H9 (cell line): ENCODE results near the gene CCR1. TPM values are rescaled to one million over a fixed set of nuclear protein-coding genes. Genes with fewer than 3 reads are reported as not detected.
A peak's percentile ranks its signal among the peaks of the same experiment; 100 is the strongest.

Experiments used
- DNase-seq: peaks from one replicate; pipeline ENCODE4 v3.0.0-alpha.2; 2017
- H2AFZ ChIP-seq: one replicate; pipeline ENCODE4 v1.6.1; 2013; ENCODE audit warnings: mild to moderate bottlenecking, low read length, control low read depth, moderate library complexity
- H2AK5ac ChIP-seq: 2 replicates; pipeline ENCODE4 v1.6.1; 2013; ENCODE audit warnings: low read length, control low read depth, mixed read lengths; ENCODE audit not compliant: insufficient read length
- H2BK120ac ChIP-seq: one replicate; pipeline ENCODE4 v1.6.1; 2013; ENCODE audit warnings: low read depth, mild to moderate bottlenecking, low read length, control low read depth, inconsistent platforms; ENCODE audit not compliant: poor library complexity, severe bottlenecking
- H2BK12ac ChIP-seq: 2 replicates; pipeline ENCODE4 v1.6.1; 2013; ENCODE audit warnings: low read length, control low read depth, mixed read lengths, low read depth; ENCODE audit not compliant: insufficient read length
- H2BK15ac ChIP-seq: 2 replicates; pipeline ENCODE4 v1.6.1; 2013; ENCODE audit warnings: low read depth, low read length, control low read depth
- H2BK20ac ChIP-seq: one replicate; pipeline ENCODE4 v1.6.1; 2013; ENCODE audit warnings: low read depth, mild to moderate bottlenecking, low read length, control low read depth, inconsistent platforms; ENCODE audit not compliant: poor library complexity, severe bottlenecking
- H2BK5ac ChIP-seq: 2 replicates; pipeline ENCODE4 v1.6.1; 2013; ENCODE audit warnings: low read length, control low read depth, mixed read lengths; ENCODE audit not compliant: insufficient read length
- H3K14ac ChIP-seq: 2 replicates; pipeline ENCODE4 v1.6.1; 2013; ENCODE audit warnings: low read length, control low read depth; ENCODE audit not compliant: insufficient read depth
- H3K18ac ChIP-seq: 2 replicates; pipeline ENCODE4 v1.6.1; 2013; ENCODE audit warnings: low read depth, mild to moderate bottlenecking, mixed read lengths, low read length, control low read depth; ENCODE audit not compliant: insufficient read length
- H3K23ac ChIP-seq: 2 replicates; pipeline ENCODE4 v1.6.1; 2013; ENCODE audit warnings: low read length, control low read depth, mixed read lengths, low read depth; ENCODE audit not compliant: insufficient read length
- H3K23me2 ChIP-seq: 2 replicates; pipeline ENCODE4 v1.6.1; 2013; ENCODE audit warnings: low read depth, mild to moderate bottlenecking, mixed read lengths, low read length, control low read depth; ENCODE audit not compliant: insufficient read length, poor library complexity, severe bottlenecking
- H3K27ac ChIP-seq: 2 replicates; pipeline ENCODE4 v1.5.1; 2013; ENCODE audit warnings: low read length, control low read depth, mixed read lengths, low read depth; ENCODE audit not compliant: insufficient read length
- H3K27me3 ChIP-seq: 2 replicates; pipeline ENCODE4 v1.6.1; 2013; ENCODE audit warnings: low read length, control low read depth, inconsistent platforms; ENCODE audit not compliant: insufficient read depth
- H3K4ac ChIP-seq: 2 replicates; pipeline ENCODE4 v1.6.1; 2013; ENCODE audit warnings: low read depth, mild to moderate bottlenecking, control low read depth, inconsistent platforms, low read length, moderate library complexity
- H3K4me1 ChIP-seq: 2 replicates; pipeline ENCODE4 v1.6.1; 2013; ENCODE audit warnings: low read length, control low read depth, inconsistent platforms; ENCODE audit not compliant: insufficient read depth
- H3K4me2 ChIP-seq: 2 replicates; pipeline ENCODE4 v1.6.1; 2013; ENCODE audit warnings: low read length, control low read depth, mixed read lengths; ENCODE audit not compliant: insufficient read length, insufficient read depth
- H3K56ac ChIP-seq: 2 replicates; pipeline ENCODE4 v1.6.1; 2013; ENCODE audit warnings: low read depth, mild to moderate bottlenecking, mixed read lengths, low read length, control low read depth; ENCODE audit not compliant: insufficient read length
- H3K79me1 ChIP-seq: 2 replicates; pipeline ENCODE4 v1.6.1; 2013; ENCODE audit warnings: low read depth, mild to moderate bottlenecking, moderate library complexity, low read length, control low read depth, inconsistent platforms; ENCODE audit not compliant: insufficient read depth, poor library complexity, severe bottlenecking
- H3K79me2 ChIP-seq: 2 replicates; pipeline ENCODE4 v1.6.1; 2013; ENCODE audit warnings: low read length, control low read depth, inconsistent platforms; ENCODE audit not compliant: insufficient read depth
- H3K9ac ChIP-seq: 2 replicates; pipeline ENCODE4 v1.6.1; 2013; ENCODE audit warnings: low read length, control low read depth, mixed read lengths; ENCODE audit not compliant: insufficient read length; ENCODE audit errors: extremely low read depth
- H3K9me3 ChIP-seq: one replicate; pipeline ENCODE4 v1.6.1; 2013; ENCODE audit warnings: low read depth, low read length, inconsistent platforms; ENCODE audit not compliant: control insufficient read depth
- H3T11ph ChIP-seq: one replicate; pipeline ENCODE4 v1.6.1; 2013; ENCODE audit warnings: mild to moderate bottlenecking, low read length, control low read depth, inconsistent platforms
- H4K20me1 ChIP-seq: one replicate; pipeline ENCODE4 v1.6.1; 2013; ENCODE audit not compliant: control insufficient read depth, insufficient read length, insufficient read depth
- H4K5ac ChIP-seq: 2 replicates; pipeline ENCODE4 v1.6.1; 2013; ENCODE audit warnings: low read depth, mild to moderate bottlenecking, mixed read lengths, low read length, control low read depth; ENCODE audit not compliant: insufficient read length
- H4K8ac ChIP-seq: replicated peaks from 2 replicates; pipeline ENCODE4 v1.6.1; 2013; ENCODE audit warnings: low read length, control low read depth, mixed read lengths, low read depth; ENCODE audit not compliant: insufficient read length
- H4K91ac ChIP-seq: 2 replicates; pipeline ENCODE4 v1.6.1; 2013; ENCODE audit warnings: low read depth, mild to moderate bottlenecking, moderate library complexity, mixed read lengths, low read length, control low read depth; ENCODE audit not compliant: insufficient read length
- H3K27ac Mint-ChIP-seq, 3 experiments: 2 replicates in 2 of 3; 3 replicates in 1 of 3; pipeline ENCODE4 v1.8.0; 2020 to 2021; ENCODE audit warnings: mixed read lengths in 3 of 3, mild to moderate bottlenecking in 1 of 3, moderate library complexity in 1 of 3
- H3K27me3 Mint-ChIP-seq: 2 replicates; pipeline ENCODE4 v1.8.0; 2021; ENCODE audit warnings: low read depth, mild to moderate bottlenecking, moderate library complexity, mixed read lengths
- H3K36me3 Mint-ChIP-seq, 3 experiments: 2 replicates in 2 of 3; 3 replicates in 1 of 3; pipeline ENCODE4 v1.8.0; 2020 to 2021; ENCODE audit warnings: low read depth in 3 of 3, mixed read lengths in 3 of 3; ENCODE audit not compliant: insufficient read depth in 1 of 3
- H3K4me1 Mint-ChIP-seq, 2 experiments: 2 replicates each; pipeline ENCODE4 v1.8.0; 2020; ENCODE audit warnings: mixed read lengths in 2 of 2
- H3K4me3 Mint-ChIP-seq, 2 experiments: 2 replicates in 1 of 2; 3 replicates in 1 of 2; pipeline ENCODE4 v1.8.0; 2020 to 2021; ENCODE audit warnings: mild to moderate bottlenecking in 2 of 2, mixed read lengths in 2 of 2, moderate library complexity in 1 of 2
- H3K9me3 Mint-ChIP-seq, 2 experiments: 2 replicates in 1 of 2; 3 replicates in 1 of 2; pipeline ENCODE4 v1.8.0; 2020; ENCODE audit warnings: mild to moderate bottlenecking in 2 of 2, mixed read lengths in 2 of 2, moderate library complexity in 1 of 2
- CTCF ChIP-seq: fragments of 200-600 bp; sonication (generic); conservative IDR thresholded peaks from 3 replicates; pipeline ENCODE4 v1.8.0; 2021; ENCODE audit warnings: antibody characterized with exemption, mild to moderate bottlenecking
- WGBS: extraction: QIAGEN DNeasy Blood & Tissue Kit; methylation state at CpG from one replicate; pipeline ENCODE4 v1.1.7; 2013; ENCODE audit warnings: missing lambda C conversion rate, low lambda C conversion rate, mixed read lengths; ENCODE audit not compliant: insufficient read length; ENCODE audit errors: extremely low coverage; 5-methylcytosine and 5-hydroxymethylcytosine counted together
- total RNA-seq: library from RNA; stranded (reverse); gene quantifications from 2 replicates; pipeline ENCODE4 v1.2.1, GENCODE V29; 2021

The CCR1 gene
- total RNA-seq, 1 experiment from 2014 or later = not detected

- no peak overlapping the region for H2AK5ac ChIP-seq
- H3K79me2 ChIP-seq = no peaks in the 10 kb centered on the region
- H3T11ph ChIP-seq = no peak overlapping the region
- H3K79me1 ChIP-seq = no peaks in the 10 kb centered on the region
- DNase-seq = no peak
- no peak overlapping the region for H2BK20ac ChIP-seq
- H3K4ac ChIP-seq = no peak overlapping the region
- no peak overlapping the region for H4K8ac ChIP-seq
- WGBS = no CpG with 5 or more reads among the region's 5 CpGs
- no peak overlapping the region for H3K56ac ChIP-seq
- no peaks in the 10 kb centered on the region for H3K23me2 ChIP-seq
- H4K91ac ChIP-seq = no peak overlapping the region
- no peak overlapping the region for H3K4me3 Mint-ChIP-seq
- H3K9me3 Mint-ChIP-seq = peaks cover 5 to 11% of the 10 kb centered on the region in 2 experiments; a peak in 3 of 5 replicates
- H3K18ac ChIP-seq = no peak overlapping the region
- no peak overlapping the region for H2AFZ ChIP-seq
- no peak overlapping the region for H4K5ac ChIP-seq
- no peaks in the 10 kb centered on the region for H3K36me3 Mint-ChIP-seq
- H3K14ac ChIP-seq = no peak overlapping the region
- H3K9me3 ChIP-seq = no peaks in the 10 kb centered on the region
- H3K27me3 ChIP-seq = no peaks in the 10 kb centered on the region
- H2BK15ac ChIP-seq = no peak overlapping the region
- H3K23ac ChIP-seq = no peak overlapping the region
- no peak overlapping the region for H3K27ac Mint-ChIP-seq
- H3K4me2 ChIP-seq = no peak overlapping the region
- H2BK120ac ChIP-seq = no peak overlapping the region
- no peak overlapping the region for H3K9ac ChIP-seq
- no peaks in the 10 kb centered on the region for H3K4me1 ChIP-seq
- no peak overlapping the region for H2BK12ac ChIP-seq
- H3K4me1 Mint-ChIP-seq = no peaks in the 10 kb centered on the region
- H2BK5ac ChIP-seq = no peak overlapping the region
- no peaks in the 10 kb centered on the region for H3K27me3 Mint-ChIP-seq
- no peaks in the 10 kb centered on the region for H4K20me1 ChIP-seq
- peak; percentile 24; the same call in 1 of the 3 replicates for TF ChIP-seq CTCF
- no peak overlapping the region for H3K27ac ChIP-seq
Observed at GRCh38 chr3:46183330-46183729, 24.8 kb downstream of the CCR1 start.
